Heart right ventricle (tissue), 16 donors: Measurements from ENCODE around the gene ZNF423. TPM values are rescaled to one million over a fixed set of nuclear protein-coding genes. Genes with fewer than 3 reads are reported as not detected.

Experiments used
- ATAC-seq, 8 donors: fragments of 200-7000 bp; cut with Tn5 transposase; one replicate each; pipeline ENCODE4 v1.9.1; 2020; ENCODE audit warnings: mild to moderate bottlenecking in 8 of 8, moderate library complexity in 8 of 8, moderate number of reproducible peaks in 1 of 8
- DNase-seq, 2 donors: peaks; one replicate each; pipeline ENCODE4 v3.0.0-alpha.2; 2020
- H3K27ac ChIP-seq, 10 donors: fragments of 200-600 bp; sonication (generic) in 2 of 10; one replicate each; pipeline versions ENCODE4 v1.5.0 to v1.8.0; 2020 to 2022; ENCODE audit warnings: mild to moderate bottlenecking in 3 of 10
- H3K27me3 ChIP-seq, 7 donors: fragments of 200-600 bp; one replicate each; pipeline ENCODE4 v1.8.0; 2021 to 2022; ENCODE audit warnings: mild to moderate bottlenecking in 2 of 7
- H3K36me3 ChIP-seq, 9 donors: fragments of 200-600 bp; sonication (generic) in 1 of 9; one replicate each; pipeline versions ENCODE4 v1.5.0 to v1.8.0; 2020 to 2022; ENCODE audit warnings: mild to moderate bottlenecking in 2 of 9
- H3K4me1 ChIP-seq, 9 donors: fragments of 200-600 bp; sonication (generic) in 1 of 9; one replicate each; pipeline versions ENCODE4 v1.5.0 to v1.8.0; 2020 to 2022; ENCODE audit warnings: mild to moderate bottlenecking in 4 of 9
- H3K4me3 ChIP-seq, 10 donors: fragments of 200-600 bp; sonication (generic) in 2 of 10; one replicate each; pipeline versions ENCODE4 v1.5.0 to v1.8.0; 2020 to 2022; ENCODE audit warnings: mild to moderate bottlenecking in 7 of 10, moderate library complexity in 2 of 10
- H3K9me3 ChIP-seq, 11 donors: fragments of 200-600 bp in 10 of 11; sonication (generic) in 2 of 11; one replicate each; pipeline versions ENCODE4 v1.5.0 to v1.8.0; 2013 to 2022; ENCODE audit warnings: mild to moderate bottlenecking in 2 of 11, control low read depth in 1 of 11, moderate library complexity in 1 of 11
- CTCF ChIP-seq, 9 donors: fragments of 200-600 bp; sonication (generic) in 2 of 9; IDR thresholded peaks; one replicate each; pipeline versions ENCODE4 v1.5.0 to v1.8.0; 2021 to 2022; ENCODE audit warnings: antibody characterized with exemption in 9 of 9, mild to moderate bottlenecking in 5 of 9, moderate library complexity in 1 of 9
- WGBS, 2 donors: extraction: QIAGEN DNeasy Blood & Tissue Kit; methylation state at CpG; one replicate each; pipeline ENCODE4 v1.1.7; 2013; ENCODE audit warnings: inconsistent platforms in 1 of 2; 5-methylcytosine and 5-hydroxymethylcytosine counted together
- intact Hi-C, 10 donors: fragments of 100-400 bp; cut with DNase I; formaldehyde crosslinking; loops; one replicate each; pipeline versions ENCODE4 v1.11.1 to v1.14.2; 2022
- polyA plus RNA-seq, 2 donors: library from polyadenylated mRNA; stranded (reverse); fragments of 200-250 nt; gene quantifications; one replicate each; pipeline ENCODE4 v1.2.3, GENCODE V29; 2013
- total RNA-seq, 10 donors: library from RNA; stranded (reverse); fragmentation: NEBNext Ultra II Directional in 3 of 10; extraction: Animal tissue kit (Norgen Biotek cat#: 25700) in 3 of 10; gene quantifications; one replicate each; pipeline versions ENCODE4 v1.2.1 to v1.2.4, GENCODE V29; 2021 to 2023
- donor health status: Arrhythmogenic right ventricular cardiomyopathy.
- donor health status: ischemic (EF 13 %, LVEDD 7.1; RV severe dilation, severe dysfunction).
- donor health status: healthy with polysubstance abuse.
- donor health status: DM: no; HTN: yes; CAD: no.
- donor health status: DM: no; HTN: no; CAD: no.
- donor health status: ischemic (EF 25% LVEDD 6.9; RV normal size, moderate dysfunction).
- donor health status: ischemic (EF 25% LVEDD 5.7; RV mildly dilated, moderate dysfunction).
- donor health status: healthy.
- donor health status: DM: yes; HTN: yes; CAD: no.
- donor health status: Ischemic cardiomyopathy.
- donor health status: ischemic (EF 35%, LVEDD 5.7; RV mildly dilated, moderate dysfunction).
- donor health status: nonischemic (EF 11% LVEDD 7.7; RV severe dilation, severe dysfunction).
- donor health status: DM: yes; HTN: yes; CAD: no.
- donor health status: PGD.
- donor health status: ischemic (EF 29% LVEDD 5.4; RV normal size, mild dysfunction).
- donor health status: nonischemic (EF 23%, LVEDD 6.1; RV moderate dilation, normal function).

The ZNF423 gene
- total and polyA plus RNA-seq, 12 donors = 2.6 to 10.6 (median 7.0) TPM

- WGBS, 2 donors = 93 to 95% methylated on average over 7 of the region's 7 CpGs
- intact Hi-C loops = no loop called here
- DNase-seq (no peak), ATAC-seq (peak in 1 of 8 donors; percentile 28)
- H3K4me1 ChIP-seq = peaks cover 0 to 8% (median 0%) of the 10 kb centered on the region in 9 donors
- H3K27ac ChIP-seq = no peak overlapping the region
- no peak for TF ChIP-seq CTCF (IDR thresholded peaks at IDR 0.05)
- no peak overlapping the region for H3K4me3 ChIP-seq
- H3K36me3 ChIP-seq = peaks cover 0 to 38% (median 5%) of the 10 kb centered on the region in 9 donors
- no peaks in the 10 kb centered on the region for H3K27me3 ChIP-seq
- H3K9me3 ChIP-seq = no peaks in the 10 kb centered on the region
These were observed 334.1 kb downstream of the ZNF423 start for GRCh38 chr16:49521734-49522325.

GRCh38 chr16:49520492-49521038 is 335.3 kb downstream of the ZNF423 start:
- Histone ChIP-seq H3K27me3 (no peaks in the 10 kb centered on the region), H3K4me3 (no peak overlapping the region), H3K9me3 (no peaks in the 10 kb centered on the region), H3K4me1 (peaks cover 0 to 8% (median 0%) of the 10 kb centered on the region in 9 donors), H3K36me3 (peaks cover 0 to 38% (median 5%) of the 10 kb centered on the region in 9 donors), H3K27ac (no peak overlapping the region)
- TF ChIP-seq CTCF (IDR thresholded peaks at IDR 0.05) = no peak
- DNase-seq = no peak
- intact Hi-C loops = no loop called here
- no peak for ATAC-seq
- 84 to 90% methylated on average over 8 of the region's 8 CpGs for WGBS, 2 donors

GRCh38 chr16:49519741-49520140 is 336.2 kb downstream of the ZNF423 start:
- intact Hi-C loops = loop anchor here in 2 of 10 donors (10.0 kb wide), 2 partner anchors 65 to 235 kb away; no protein-coding TSS in a partner anchor
- Histone ChIP-seq H3K4me1 (peaks cover 0 to 4% (median 0%) of the 10 kb centered on the region in 9 donors), H3K27me3 (no peaks in the 10 kb centered on the region), H3K36me3 (peaks cover 0 to 38% (median 5%) of the 10 kb centered on the region in 9 donors), H3K9me3 (no peaks in the 10 kb centered on the region), H3K27ac (no peak overlapping the region), H3K4me3 (no peak overlapping the region)
- 95 to 97% methylated on average over 4 of the region's 4 CpGs for WGBS, 2 donors
- no peak for TF ChIP-seq CTCF (IDR thresholded peaks at IDR 0.05)
- DNase-seq (no peak), ATAC-seq (no peak)

GRCh38 chr16:49519008-49519656 is 336.8 kb downstream of the ZNF423 start:
- 94% methylated on average over 7 of the region's 7 CpGs for WGBS, 2 donors
- Histone ChIP-seq H3K9me3 (no peaks in the 10 kb centered on the region), H3K27me3 (no peaks in the 10 kb centered on the region), H3K27ac (no peak overlapping the region), H3K4me3 (no peak overlapping the region), H3K4me1 (no peaks in the 10 kb centered on the region), H3K36me3 (peaks cover 0 to 38% (median 5%) of the 10 kb centered on the region in 9 donors)
- ATAC-seq = no peak
- no peak for TF ChIP-seq CTCF (IDR thresholded peaks at IDR 0.05)
- DNase-seq = no peak
- intact Hi-C loops = loop anchor here in 2 of 10 donors (10.0 kb wide), 2 partner anchors 64 to 236 kb away; no protein-coding TSS in a partner anchor
